Stimulated activated CD8-positive, alpha-beta memory T cell treated with anti-CD3 and anti-CD28 coated beads, Interleukin-12 subunit alpha, Interleukin-12 subunit beta, amount 100 ng/mL, for 24 hours (primary cell): Measurements from ENCODE around the gene CD276.

Experiments
- DNase-seq: peaks from one replicate; pipeline ENCODE4 v3.0.0-alpha.2; 2020; ENCODE audit errors: extremely low read depth

CD276 gene

DNA sequence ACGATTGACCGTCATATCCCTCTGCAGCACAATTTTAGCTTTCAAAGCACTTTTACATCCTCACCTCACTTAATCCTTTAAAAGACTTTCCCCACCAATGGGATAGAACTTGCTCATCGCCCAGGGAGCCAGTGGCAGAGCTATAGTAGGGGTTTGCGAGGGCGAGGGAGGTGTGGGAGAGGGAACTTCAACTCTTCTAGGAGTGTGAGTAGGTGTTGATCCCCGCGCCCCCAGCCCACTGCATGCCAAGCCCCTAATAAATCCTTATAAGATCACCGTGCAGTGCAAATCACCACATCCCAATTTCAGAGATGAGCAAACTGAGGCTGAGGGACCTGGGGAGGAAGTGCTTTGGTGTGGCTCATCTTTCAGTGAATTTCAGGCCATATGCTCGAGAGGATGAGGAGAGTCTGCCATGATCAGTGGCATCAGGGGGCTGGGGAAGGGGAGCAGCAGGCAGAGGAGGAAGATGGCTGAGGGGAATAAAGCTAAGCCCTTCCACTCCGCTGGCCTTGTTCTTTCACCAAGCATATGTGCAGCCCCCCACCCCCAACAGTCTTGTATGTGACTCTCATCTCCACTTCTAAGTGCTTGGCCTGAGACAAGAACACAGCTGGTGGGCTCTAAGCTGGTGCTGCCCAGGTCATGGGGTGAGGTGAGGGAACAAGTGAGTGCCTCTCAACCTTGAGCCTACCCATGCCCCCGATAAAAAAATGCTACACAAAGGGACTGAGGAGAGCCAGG is 63.8 kb downstream of the CD276 start:
- no peak for DNase-seq

GRCh38 chr15:73748730-73749129 is 64.5 kb downstream of the CD276 start:
- no peak for DNase-seq

DNA sequence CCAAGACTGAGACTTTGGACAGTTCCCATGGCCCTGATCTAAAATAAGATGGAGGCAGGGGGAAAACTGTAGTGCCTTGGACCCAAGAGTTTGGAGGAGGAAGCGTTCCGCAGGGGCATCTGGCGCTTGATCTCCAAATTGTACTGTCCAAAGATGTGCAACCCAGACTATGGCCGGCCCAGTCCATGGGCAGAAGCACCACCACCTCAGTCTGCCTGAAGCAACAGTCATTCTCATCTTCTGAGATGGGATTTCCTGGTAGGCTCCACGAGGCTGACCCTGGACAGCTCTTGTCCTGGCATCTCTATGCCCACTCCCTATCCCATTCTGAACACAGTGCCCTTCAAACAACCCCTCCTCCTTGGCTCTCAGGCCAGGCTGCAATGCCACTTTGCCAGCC is 65.3 kb downstream of the CD276 start:
- DNase-seq: no peak

DNA sequence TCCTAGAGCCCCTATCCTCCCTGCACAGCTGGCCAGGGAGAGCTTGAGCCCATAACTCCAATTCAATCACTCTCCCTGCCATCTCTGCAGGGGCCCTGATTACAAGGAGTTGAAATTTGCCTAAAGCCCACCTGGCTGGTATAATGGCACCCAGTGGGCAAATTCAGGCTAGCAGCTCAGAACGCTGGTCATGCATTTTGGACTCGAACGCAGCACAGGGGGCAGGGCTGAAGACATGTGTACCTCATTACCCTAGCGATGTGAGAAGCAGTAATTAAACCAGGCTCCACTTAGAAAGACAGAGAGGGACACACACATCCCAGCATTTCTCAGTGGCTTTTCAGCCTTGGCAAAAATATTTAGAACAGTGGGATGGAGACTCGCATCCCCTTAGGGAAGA is 65.8 kb downstream of the CD276 start:
- no peak for DNase-seq

GRCh38 chr15:73750438-73750837 is 66.3 kb downstream of the CD276 start:
- no peak for DNase-seq

DNA sequence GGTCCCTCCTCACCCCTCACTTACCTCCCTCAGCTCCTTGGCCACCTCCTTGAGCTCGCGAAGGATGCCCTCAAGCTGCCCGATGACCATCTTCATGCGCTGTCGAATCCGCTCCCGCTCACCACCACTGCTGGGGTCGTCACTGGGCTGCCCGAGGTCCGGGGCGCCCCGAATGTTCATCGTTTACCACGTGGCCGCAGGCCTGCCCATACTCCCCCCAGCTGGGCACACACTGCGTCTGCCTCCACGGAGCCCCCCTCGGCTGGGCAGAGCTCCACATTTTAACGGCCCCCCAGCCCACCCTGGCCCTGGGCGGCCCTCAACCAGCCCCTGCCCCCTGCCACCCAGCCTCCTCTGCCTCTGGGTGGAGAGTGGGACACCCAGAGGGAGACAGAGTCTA is 66.8 kb downstream of the CD276 start:
- DNase-seq: no peak

- no peak for DNase-seq
These were observed 67.3 kb downstream of the CD276 start for GRCh38 chr15:73751511-73751898.

DNA sequence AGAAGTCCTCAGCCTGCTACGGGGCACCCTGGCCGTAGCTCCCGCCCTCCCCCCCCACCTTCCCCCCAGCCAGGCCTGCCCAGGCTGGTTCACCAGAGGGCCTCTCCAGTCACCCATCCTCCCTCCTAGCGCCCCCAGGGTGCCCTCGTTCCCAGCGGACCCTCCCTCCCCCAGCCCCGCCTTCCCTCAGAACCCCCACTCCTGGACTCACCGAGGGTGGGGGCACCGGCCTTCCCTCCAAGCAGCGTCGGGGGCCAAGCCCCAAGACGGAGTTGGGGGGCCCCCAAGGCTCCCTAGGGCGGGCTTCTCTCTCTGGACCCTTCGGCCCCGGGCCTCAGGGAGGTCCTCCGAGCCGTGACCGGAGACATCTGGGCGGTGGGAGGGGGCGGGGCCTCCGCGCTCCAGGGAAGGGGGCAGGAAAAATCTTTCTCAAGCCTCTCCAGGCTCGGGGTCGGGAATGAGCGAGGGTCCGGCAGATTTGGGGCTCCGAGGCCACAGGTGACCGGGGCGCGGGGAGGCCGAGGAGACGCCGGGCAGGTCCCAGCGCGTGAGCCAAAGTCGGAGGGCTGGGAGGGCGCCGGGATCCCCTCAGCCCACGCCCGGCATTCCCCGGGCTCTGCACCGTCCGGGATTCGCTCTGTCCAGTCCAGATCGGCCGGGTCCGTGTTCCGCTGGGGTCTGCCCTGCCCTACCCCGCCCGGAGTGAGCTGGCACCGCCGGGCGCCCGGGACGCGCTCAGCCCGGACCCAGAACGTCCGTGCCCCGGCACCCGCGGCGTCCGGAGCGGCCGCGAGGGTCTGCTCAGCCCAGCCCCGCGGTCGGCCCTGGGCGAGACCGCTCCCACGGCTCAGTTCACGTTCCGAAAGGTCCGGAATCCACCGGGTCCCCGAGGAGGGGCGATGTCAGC is 68.0 kb downstream of the CD276 start:
- no peak for DNase-seq

DNA sequence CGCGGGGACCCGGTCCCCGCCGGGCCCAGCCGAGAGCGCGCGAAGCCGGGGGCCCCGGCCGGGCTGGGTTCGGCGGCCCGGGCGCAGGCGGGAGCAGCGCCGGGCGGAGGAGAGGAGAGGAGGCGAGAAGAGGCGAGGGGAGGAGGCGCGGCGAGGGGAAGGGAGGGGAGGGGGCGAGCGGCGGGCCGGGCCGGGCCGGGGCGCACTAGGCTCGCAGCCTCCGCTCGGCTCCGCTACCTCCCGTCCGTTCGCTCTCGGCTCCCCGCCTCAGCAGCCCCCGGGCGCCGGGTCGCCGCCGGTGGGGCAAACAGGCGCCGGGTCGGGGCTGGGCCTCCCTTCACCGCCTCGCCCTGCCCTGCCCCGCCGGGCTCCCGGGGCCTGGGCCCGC is 68.6 kb downstream of the CD276 start:
- no peak for DNase-seq

DNA sequence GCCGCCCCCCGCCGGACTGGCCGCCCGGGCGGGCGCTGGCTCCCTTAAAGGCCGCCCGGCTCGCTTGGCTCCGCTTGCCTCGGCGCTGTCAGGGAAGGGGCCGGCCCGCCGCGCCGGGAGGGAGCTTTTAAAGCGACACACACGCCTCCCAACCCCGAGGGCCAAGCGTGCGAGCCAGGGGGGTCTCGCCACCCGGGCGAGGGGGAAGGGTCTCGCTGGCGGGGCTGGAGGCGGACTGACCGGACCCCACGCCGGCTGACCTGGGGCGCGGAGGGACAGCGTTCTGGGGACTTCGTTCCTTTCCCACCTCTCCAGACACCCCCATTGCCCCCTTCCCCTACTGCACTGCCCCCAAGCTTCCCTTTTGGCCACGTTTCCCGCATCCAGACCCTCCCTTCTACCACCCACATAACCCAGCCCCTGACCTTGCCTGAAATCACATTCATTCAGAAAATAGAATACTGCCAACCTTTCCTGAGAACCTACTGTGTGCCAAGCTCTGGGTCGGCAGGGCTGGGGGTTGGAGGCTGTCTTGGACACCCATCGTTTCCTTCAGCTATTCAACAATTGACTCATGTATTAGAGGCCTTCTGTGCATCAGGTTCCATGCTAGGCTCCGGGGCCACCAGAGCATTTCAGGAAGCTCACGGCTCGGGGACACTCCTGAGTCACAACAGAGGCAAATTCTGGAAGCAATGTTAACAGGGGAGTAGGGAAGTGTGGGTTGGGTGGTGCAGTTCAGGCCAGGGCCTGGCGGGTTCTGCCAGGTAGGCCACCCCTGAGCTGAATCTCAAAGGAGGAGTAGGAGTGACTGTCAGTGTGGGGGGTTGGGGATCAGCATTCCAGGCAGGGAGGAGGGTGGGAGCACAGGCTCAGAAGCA is 69.3 kb downstream of the CD276 start, which contains the start of gene INSYN1:
INSYN1 (minus strand) TSS at position 102 of the 881 bp plus-strand sequence. CDS start 2,221 bp downstream, outside the sequence.
- no peak for DNase-seq

DNA sequence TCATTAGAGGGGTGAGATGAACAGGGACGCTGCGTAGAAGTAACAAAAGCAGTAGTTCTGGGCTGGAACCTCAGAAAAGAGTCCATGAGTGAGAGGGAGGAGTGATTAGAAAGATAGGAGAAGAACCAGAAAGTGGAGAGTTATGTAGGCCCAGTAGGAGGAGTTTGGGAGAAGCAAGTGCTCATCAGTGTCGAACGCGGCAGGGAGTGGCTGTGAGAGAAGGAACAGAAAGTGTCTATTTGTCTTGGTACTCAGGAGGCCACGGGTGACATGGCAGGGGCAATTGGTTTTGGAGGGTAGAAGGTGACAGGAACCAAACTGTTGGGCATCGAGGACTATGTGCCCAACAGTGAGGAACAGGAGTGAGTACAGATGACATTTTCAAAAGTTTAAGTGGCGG is 70.3 kb downstream of the CD276 start:
- no peak for DNase-seq

- no peak for DNase-seq
These were observed 71.3 kb downstream of the CD276 start for GRCh38 chr15:73755481-73755880.

DNA sequence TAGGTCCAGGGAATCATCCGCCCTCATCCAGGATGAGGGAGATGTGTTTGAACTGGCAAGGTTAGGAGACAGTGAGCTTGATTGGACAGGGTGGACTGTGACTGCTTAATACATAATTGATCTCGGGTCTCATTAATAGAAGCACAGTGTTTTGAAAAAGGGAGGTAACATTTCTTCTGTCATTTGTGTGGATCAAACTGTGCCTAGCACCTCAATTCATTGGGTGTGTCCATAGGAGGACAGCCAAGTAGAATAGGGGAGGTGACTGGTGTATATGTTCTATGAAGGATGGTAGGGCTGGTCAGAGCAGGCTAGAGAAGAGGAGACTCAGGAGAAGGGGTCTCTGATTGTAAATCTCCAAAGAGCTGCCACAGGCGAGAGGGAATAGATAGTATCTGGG is 71.8 kb downstream of the CD276 start:
- DNase-seq: no peak

GRCh38 chr15:73756390-73756789 is 72.2 kb downstream of the CD276 start:
- no peak for DNase-seq

DNA sequence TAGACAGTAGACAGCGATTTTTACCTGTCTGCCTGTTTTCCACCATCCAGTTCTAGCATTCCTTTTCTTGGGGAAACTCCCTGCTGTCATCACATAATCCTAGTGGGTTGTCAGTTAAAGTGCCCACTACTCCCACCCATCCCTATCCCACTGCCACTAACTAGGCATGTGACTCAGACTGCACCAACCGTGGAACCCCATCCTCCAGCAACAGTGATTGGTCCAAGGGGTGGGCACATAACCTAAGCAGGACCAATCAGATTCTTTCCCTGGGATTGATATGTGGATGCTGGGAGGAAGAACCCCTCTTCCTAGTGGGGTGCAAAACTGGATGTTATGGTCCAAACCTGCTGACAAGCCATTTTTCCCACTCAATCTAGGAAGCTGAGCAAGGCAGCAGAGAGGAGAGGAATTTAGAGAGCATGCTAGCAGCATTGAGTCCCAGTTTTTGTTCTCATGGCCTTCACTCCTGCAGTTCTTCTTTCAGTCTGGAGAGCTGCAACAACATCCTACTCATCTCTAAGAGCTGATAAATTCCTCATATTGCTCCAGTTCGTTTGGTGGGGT is 72.8 kb downstream of the CD276 start:
- DNase-seq: no peak

DNA sequence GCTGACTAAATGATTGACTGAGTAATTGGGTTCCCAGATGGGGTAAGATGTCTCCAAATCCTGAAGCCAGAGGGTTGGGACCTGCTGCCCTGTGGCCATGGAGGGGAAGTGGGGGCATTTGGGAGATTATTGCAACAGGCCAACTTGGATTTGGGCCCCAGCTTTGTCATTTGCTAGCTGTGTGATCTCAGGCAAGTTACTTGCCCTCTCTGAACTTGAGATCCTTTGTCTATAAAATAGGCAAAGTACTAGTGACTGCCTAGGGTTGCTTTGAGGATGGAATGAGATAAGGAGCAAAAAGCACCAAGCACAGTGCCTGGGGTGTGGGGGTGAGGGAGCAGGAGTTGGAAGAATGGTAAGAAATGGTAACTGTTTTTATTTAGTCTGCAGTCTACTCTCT is 73.4 kb downstream of the CD276 start:
- DNase-seq: no peak

DNA sequence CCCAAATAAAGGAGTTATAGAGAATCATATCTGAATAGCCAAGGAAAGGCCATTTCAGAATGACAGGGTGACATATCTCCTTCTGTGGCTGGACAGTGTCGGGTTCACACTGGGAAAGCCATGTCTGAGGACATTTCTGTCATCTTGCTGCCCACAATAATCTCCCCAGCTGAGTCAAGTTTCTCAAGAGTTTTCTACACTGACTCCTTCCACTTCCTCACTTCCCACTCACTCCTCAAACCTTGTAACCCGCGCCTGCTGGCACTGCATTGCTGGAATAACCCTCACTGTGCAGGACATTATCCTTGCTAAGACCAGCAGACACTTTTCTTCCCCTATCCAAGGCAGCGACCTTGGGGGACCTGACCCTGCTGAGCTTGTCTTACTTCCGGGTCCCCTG is 74.3 kb downstream of the CD276 start:
- DNase-seq: no peak

DNA sequence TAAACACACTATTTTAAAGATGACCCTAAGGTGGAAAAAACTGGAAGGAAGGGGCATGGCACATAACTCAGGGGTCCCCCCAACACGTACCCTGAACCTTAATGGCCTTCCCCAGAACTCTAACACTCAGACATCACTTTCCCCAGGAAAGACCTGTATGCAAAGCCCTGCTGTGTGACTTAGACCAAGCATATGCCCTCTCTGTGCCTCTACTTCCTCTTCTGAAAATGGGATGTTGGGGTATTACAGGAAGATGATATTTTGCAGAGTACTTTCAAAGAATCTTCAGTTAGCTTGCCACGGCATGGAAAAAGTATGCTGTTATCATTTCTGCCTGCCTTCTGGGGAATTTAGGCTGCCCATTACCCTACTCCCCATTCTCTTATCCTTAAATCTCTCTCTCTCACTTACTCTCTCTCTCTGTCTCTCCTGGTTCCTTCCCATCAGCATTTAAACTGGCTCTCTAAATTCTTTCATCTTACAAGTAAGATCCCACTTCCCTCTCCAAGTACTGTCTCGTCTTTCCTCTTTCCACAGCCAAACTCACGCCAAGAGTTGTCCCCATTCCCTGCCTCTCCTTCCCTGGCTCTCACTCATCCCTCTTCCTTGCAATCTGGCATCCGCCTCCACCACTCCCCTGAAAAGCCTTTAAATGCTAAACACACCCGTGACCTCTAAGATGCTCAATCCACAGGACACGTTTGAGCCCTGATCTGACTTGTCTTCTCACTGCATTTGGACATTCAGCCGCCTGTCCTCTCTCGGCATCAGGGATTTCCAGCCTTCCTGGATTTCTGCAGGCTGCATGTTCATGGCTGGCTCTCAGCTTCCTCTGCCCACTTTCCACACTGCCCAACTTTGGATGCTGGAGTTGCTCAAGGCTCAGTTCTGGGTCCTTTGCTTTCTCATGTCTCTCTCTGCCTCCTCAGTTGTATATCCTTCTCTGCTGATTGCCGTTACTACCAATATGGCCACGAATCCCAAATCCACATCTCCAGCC is 76.4 kb downstream of the CD276 start:
- DNase-seq: no peak

DNA sequence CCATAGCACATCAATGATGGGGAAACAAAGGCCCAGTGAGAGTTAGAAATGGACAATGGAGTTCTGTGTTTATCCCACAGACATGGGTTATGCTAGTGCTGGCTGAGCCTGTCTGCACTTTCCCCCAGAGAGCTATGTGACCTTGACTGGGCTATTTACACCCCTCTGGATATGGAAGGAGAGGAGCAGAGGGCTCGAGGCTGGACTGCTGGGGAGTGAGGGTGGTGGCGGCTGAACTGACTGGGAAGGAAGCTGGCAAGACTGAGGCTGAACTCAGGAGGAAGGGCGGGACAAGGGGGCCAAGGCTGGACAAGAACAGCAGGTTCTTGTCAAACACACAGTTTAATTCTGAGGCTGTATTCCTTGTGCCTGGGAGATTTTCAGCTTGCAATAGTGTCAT is 79.7 kb downstream of the CD276 start:
- no peak for DNase-seq
